Cardiac fibroblast (primary cell): ENCODE measurements around the gene SORD.

Experiments
- DNase-seq, 2 donors: peaks; one replicate each; pipeline versions ENCODE4 v3.0.0 to v3.0.0-alpha.2; 2010; ENCODE audit warnings: low read depth in 2 of 2
- H3K4me3 ChIP-seq, 2 donors: replicated peaks in 1 of 2; 1 replicate in 1 of 2; 2 replicates in 1 of 2; pipeline ENCODE4 v1.5.1; 2011; ENCODE audit warnings: low read depth in 2 of 2, low read length in 2 of 2, mild to moderate bottlenecking in 2 of 2, moderate library complexity in 1 of 2
- CTCF ChIP-seq: IDR thresholded peaks from one replicate; pipeline ENCODE4 v1.5.1; 2011; ENCODE audit warnings: low read depth, mild to moderate bottlenecking, low read length, inconsistent platforms

Gene SORD

DNA sequence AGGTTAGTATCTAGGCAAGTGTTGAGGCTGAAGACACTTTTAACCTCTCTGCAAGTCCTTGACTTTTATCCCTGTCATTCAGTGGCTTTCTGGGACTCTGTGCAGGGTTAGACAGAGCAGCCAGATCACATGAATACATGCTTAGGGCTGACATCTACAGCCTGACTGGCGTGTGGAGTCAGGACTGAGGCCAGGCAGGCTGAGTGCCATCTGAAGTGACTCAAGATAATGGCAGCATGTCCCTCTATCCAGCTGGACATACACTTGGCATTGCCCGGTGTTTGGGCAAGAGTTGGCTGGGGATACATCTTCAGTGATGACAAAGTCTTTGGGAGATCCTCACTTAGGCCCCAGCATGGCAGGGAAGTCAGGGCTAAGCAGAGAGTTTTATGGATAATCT is 68.6 kb downstream of the SORD start:
- H3K4me3 ChIP-seq: no peak overlapping the region
- no peak for TF ChIP-seq CTCF
- no peak for DNase-seq

DNA sequence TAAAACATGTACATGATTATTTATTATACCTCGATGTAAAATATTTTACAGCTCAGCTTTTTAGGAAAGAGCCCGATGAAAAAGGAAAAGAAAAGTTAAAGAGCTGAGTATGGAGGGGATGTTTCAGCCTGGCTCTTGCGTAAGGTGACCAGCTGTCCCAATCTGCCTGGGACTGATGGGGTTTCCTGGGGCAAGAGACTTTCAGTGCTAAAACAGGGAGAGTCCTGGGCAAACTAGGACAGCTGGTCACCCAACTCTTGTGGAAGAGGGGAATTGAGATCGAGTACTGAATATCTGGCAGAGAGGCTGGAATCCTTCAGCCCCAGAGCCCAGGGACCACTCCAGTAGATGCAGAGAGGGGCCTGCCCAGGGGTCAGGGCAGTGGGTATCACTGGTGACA is 70.0 kb downstream of the SORD start:
- no peak overlapping the region for H3K4me3 ChIP-seq
- no peak for TF ChIP-seq CTCF
- DNase-seq: no peak

- DNase-seq: no peak
- no peak for TF ChIP-seq CTCF
- H3K4me3 ChIP-seq: no peak overlapping the region
Measured at GRCh38 chr15:45093622-45094357, 70.8 kb downstream of the SORD start.

- no peak for TF ChIP-seq CTCF
- H3K4me3 ChIP-seq: no peak overlapping the region
- no peak for DNase-seq
Measured at GRCh38 chr15:45094358-45094730, 71.3 kb downstream of the SORD start.

GRCh38 chr15:45095661-45096060 is 72.7 kb downstream of the SORD start:
- no peak for TF ChIP-seq CTCF
- no peak overlapping the region for H3K4me3 ChIP-seq
- DNase-seq: no peak

GRCh38 chr15:45097466-45097865 is 74.5 kb downstream of the SORD start:
- TF ChIP-seq CTCF: no peak
- H3K4me3 ChIP-seq: no peak overlapping the region
- no peak for DNase-seq
